GM23338 (cell line): ENCODE measurements around the gene CMC1. TPM values are rescaled to one million over a fixed set of nuclear protein-coding genes. Genes with fewer than 3 reads are reported as not detected.
A peak's percentile ranks its signal among the peaks of the same experiment; 100 is the strongest.

Experiments
- ATAC-seq: fragments of 200-7000 bp; cut with Tn5 transposase; 3 replicates; pipeline ENCODE4 v1.9.1; 2020
- DNase-seq: peaks from one replicate; pipeline ENCODE4 v3.0.0-alpha.2; 2015; ENCODE audit warnings: low spot score
- H2AFZ ChIP-seq: fragments of 200-600 bp; sonication (generic); 2 replicates; pipeline ENCODE4 v1.8.0; 2016; ENCODE audit warnings: antibody characterized with exemption, mild to moderate bottlenecking, moderate library complexity
- H3F3A ChIP-seq: fragments of 200-600 bp; sonication (generic); replicated peaks from 2 replicates; pipeline ENCODE4 v1.8.0; 2017; ENCODE audit warnings: antibody characterized with exemption, mixed run types, low read depth
- H3K27ac ChIP-seq: fragments of 200-600 bp; sonication (generic); 2 replicates; pipeline ENCODE4 v1.6.1; 2016; ENCODE audit warnings: low read depth
- H3K27me3 ChIP-seq: fragments of 200-600 bp; sonication (generic); 2 replicates; pipeline ENCODE4 v1.8.0; 2016; ENCODE audit warnings: mild to moderate bottlenecking, mixed run types, moderate library complexity; ENCODE audit not compliant: insufficient read depth
- H3K36me3 ChIP-seq: fragments of 200-600 bp; sonication (generic); 2 replicates; pipeline ENCODE4 v1.8.0; 2016; ENCODE audit warnings: mild to moderate bottlenecking; ENCODE audit not compliant: insufficient read depth
- H3K4me1 ChIP-seq: fragments of 200-600 bp; sonication (generic); 2 replicates; pipeline ENCODE4 v1.8.0; 2016; ENCODE audit warnings: mild to moderate bottlenecking, moderate library complexity; ENCODE audit not compliant: insufficient read depth
- H3K4me2 ChIP-seq: fragments of 200-600 bp; sonication (generic); 2 replicates; pipeline ENCODE4 v1.7.1; 2017; ENCODE audit warnings: mixed run types
- H3K4me3 ChIP-seq: fragments of 200-600 bp; sonication (generic); 2 replicates; pipeline ENCODE4 v1.6.1; 2016; ENCODE audit warnings: mixed run types
- H3K79me2 ChIP-seq: fragments of 200-600 bp; sonication (generic); replicated peaks from 2 replicates; pipeline ENCODE4 v1.8.0; 2017; ENCODE audit warnings: mild to moderate bottlenecking; ENCODE audit not compliant: insufficient read depth
- H3K9me2 ChIP-seq: fragments of 200-600 bp; sonication (generic); 2 replicates; pipeline ENCODE4 v1.8.0; 2017; ENCODE audit not compliant: insufficient read depth
- H4K20me1 ChIP-seq: fragments of 200-600 bp; sonication (generic); replicated peaks from 2 replicates; pipeline ENCODE4 v1.8.0; 2017; ENCODE audit warnings: mild to moderate bottlenecking; ENCODE audit not compliant: insufficient read depth
- H3K27ac Mint-ChIP-seq: 2 replicates; pipeline ENCODE4 v1.8.0; 2020; ENCODE audit warnings: inconsistent platforms, mild to moderate bottlenecking, moderate library complexity, mixed read lengths
- H3K27me3 Mint-ChIP-seq: 3 replicates; pipeline ENCODE4 v1.8.0; 2022; ENCODE audit warnings: low read depth, mild to moderate bottlenecking, moderate library complexity, mixed read lengths, inconsistent platforms; ENCODE audit not compliant: insufficient read depth, poor library complexity
- H3K36me3 Mint-ChIP-seq: 3 replicates; pipeline ENCODE4 v1.8.0; 2021; ENCODE audit warnings: low read depth, mild to moderate bottlenecking, inconsistent platforms, moderate library complexity, mixed read lengths
- H3K4me1 Mint-ChIP-seq: 3 replicates; pipeline ENCODE4 v1.8.0; 2020; ENCODE audit warnings: mild to moderate bottlenecking, inconsistent platforms, mixed read lengths
- H3K4me3 Mint-ChIP-seq: 3 replicates; pipeline ENCODE4 v1.8.0; 2021; ENCODE audit warnings: moderate library complexity, mild to moderate bottlenecking, inconsistent platforms, mixed read lengths
- H3K9me3 Mint-ChIP-seq: 3 replicates; pipeline ENCODE4 v1.8.0; 2020; ENCODE audit warnings: moderate library complexity, mild to moderate bottlenecking, inconsistent platforms, mixed read lengths
- CREB1 ChIP-seq: fragments of 250-450 bp; sonication (Bioruptor Pico); IDR thresholded peaks from 2 replicates; pipeline ENCODE4 v1.5.0; 2020; ENCODE audit warnings: low read depth, mild to moderate bottlenecking, moderate library complexity
- EZH2 ChIP-seq: fragments of 200-600 bp; sonication (generic); IDR thresholded peaks from one replicate; pipeline ENCODE4 v1.8.0; 2017; ENCODE audit warnings: antibody characterized with exemption, mild to moderate bottlenecking, low read depth; ENCODE audit not compliant: unreplicated experiment
- EZH2phosphoT487 ChIP-seq: fragments of 200-600 bp; sonication (generic); IDR thresholded peaks from one replicate; pipeline ENCODE4 v1.8.1; 2018; ENCODE audit warnings: antibody characterized with exemption; ENCODE audit not compliant: unreplicated experiment
- JUNB ChIP-seq: IDR thresholded peaks from one replicate; pipeline ENCODE4 v1.6.1; 2016; ENCODE audit warnings: antibody characterized with exemption; ENCODE audit not compliant: unreplicated experiment
- NANOG ChIP-seq: IDR thresholded peaks from 2 replicates; pipeline ENCODE4 v1.6.1; 2016; ENCODE audit warnings: antibody characterized with exemption, borderline replicate concordance
- POLR2AphosphoS5 ChIP-seq: IDR thresholded peaks from 2 replicates; pipeline ENCODE4 v1.6.1; 2016; ENCODE audit warnings: antibody characterized with exemption, low read depth
- STAT1 ChIP-seq: IDR thresholded peaks from one replicate; pipeline ENCODE4 v1.6.1; 2016; ENCODE audit warnings: antibody characterized with exemption; ENCODE audit not compliant: unreplicated experiment
- ZNF331 ChIP-seq: fragments of 250-450 bp; sonication (Bioruptor Pico); IDR thresholded peaks from 2 replicates; pipeline ENCODE4 v1.5.0; 2020; ENCODE audit warnings: low read depth, mild to moderate bottlenecking, moderate library complexity
- polyA plus RNA-seq: library from polyadenylated mRNA; unstranded; fragments of >200 nt; fragmentation: Nextera tagmentation; extraction: Ambion mirVana; gene quantifications from 2 replicates; pipeline ENCODE4 v1.2.1, GENCODE V29; 2016
- total RNA-seq: library from RNA; depleted of rRNA; stranded (reverse); fragments of >200 nt; shearing (Covaris generic); gene quantifications from 2 replicates; pipeline ENCODE4 v1.2.3, GENCODE V29; 2014
- TF ChIP-seq, protein P1 (sequence below): fragments of 250-450 bp; sonication (Bioruptor Pico); IDR thresholded peaks from 2 replicates; pipeline ENCODE4 v1.5.0; 2020; ENCODE audit warnings: mild to moderate bottlenecking, moderate library complexity
- TF ChIP-seq, protein P2 (sequence below), 2 experiments: fragments of 200-600 bp in 1 of 2; sonication (generic) in 1 of 2; conservative IDR thresholded peaks; 2 replicates each; pipeline versions ENCODE4 v1.5.1 to v1.6.1; 2016 to 2017; ENCODE audit warnings: antibody characterized with exemption in 2 of 2, low read depth in 2 of 2, mild to moderate bottlenecking in 2 of 2, moderate library complexity in 1 of 2

Gene CMC1
- total and polyA plus RNA-seq, 2 experiments from 2014 or later = 9.2 to 144 TPM

DNA sequence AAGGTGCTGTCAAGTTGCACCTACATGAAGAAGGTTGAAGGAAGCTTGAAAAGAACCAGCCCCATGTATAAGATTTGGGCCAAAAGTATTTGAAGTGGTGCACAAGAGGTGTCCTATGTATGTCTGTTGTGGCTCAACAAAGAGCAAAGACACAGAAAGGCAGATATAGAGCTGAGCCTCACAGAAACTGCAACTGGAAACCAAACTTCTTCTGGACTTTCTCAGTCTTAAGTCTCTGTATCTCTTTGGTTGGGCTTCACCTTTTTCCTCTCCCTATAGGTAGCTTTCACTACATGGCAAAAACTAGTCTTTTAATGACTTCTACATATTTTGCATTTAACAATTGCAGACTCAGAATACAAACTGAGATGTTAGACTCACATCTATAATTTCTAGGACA lies 8.8 kb upstream of the CMC1 start:
- H3K79me2 ChIP-seq = no peaks in the 10 kb centered on the region
- Mint-ChIP-seq H3K4me3 (no peak overlapping the region), H3K4me1 (peaks cover 3% of the 10 kb centered on the region; the same call in 2 of the 3 replicates), H3K27me3 (no peaks in the 10 kb centered on the region), H3K27ac (no peak overlapping the region), H3K9me3 (no peaks in the 10 kb centered on the region), H3K36me3 (no peaks in the 10 kb centered on the region)
- no peaks in the 10 kb centered on the region for H3F3A ChIP-seq
- ATAC-seq (no peak), DNase-seq (no peak)
- no peaks in the 10 kb centered on the region for H4K20me1 ChIP-seq
- H3K36me3 ChIP-seq = no peaks in the 10 kb centered on the region
- no peak for TF ChIP-seq EZH2phosphoT487
- H3K9me2 ChIP-seq = peaks cover 6% of the 10 kb centered on the region; the same call in 1 of the 2 replicates
- no peaks in the 10 kb centered on the region for H3K27me3 ChIP-seq
- H3K27ac ChIP-seq = no peak overlapping the region
- H2AFZ ChIP-seq = no peak overlapping the region
- no peak overlapping the region for H3K4me2 ChIP-seq
- H3K4me3 ChIP-seq = no peak overlapping the region
- H3K4me1 ChIP-seq = no peaks in the 10 kb centered on the region

DNA sequence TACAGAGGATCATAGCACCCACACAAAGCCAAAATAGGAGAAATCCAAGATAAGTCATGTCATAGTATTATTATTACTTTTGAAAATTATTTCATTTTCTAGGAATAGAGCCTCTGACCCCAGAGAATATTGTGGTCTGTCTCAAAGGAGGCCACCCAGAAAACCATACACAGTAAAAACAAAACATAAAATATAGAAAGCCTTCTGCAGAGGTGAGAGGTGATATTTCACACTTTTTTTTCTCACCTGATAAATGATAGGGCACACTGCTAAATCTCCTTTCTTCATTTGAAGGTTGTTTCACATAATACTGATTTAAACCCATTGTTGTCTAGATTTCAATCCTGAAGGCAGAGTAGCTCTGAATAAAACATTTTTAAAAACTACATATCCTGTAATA lies 7.0 kb upstream of the CMC1 start:
- ATAC-seq (no peak), DNase-seq (no peak)
- peaks cover 18% of the 10 kb centered on the region for H3K4me1 Mint-ChIP-seq
- Histone ChIP-seq H3K79me2 (no peaks in the 10 kb centered on the region), H3K36me3 (no peaks in the 10 kb centered on the region), H3K9me2 (peaks cover 6% of the 10 kb centered on the region; the same call in 1 of the 2 replicates), H3K27ac (no peak overlapping the region), H3K27me3 (no peaks in the 10 kb centered on the region), H3K4me3 (no peak overlapping the region), H3K4me1 (peaks cover 3% of the 10 kb centered on the region; the same call in 1 of the 2 replicates), H4K20me1 (no peaks in the 10 kb centered on the region), H3K4me2 (no peak overlapping the region), H2AFZ (no peak overlapping the region), H3F3A (no peaks in the 10 kb centered on the region)
- H3K27ac Mint-ChIP-seq = no peak overlapping the region
- no peak for TF ChIP-seq NANOG
- H3K4me3 Mint-ChIP-seq = no peak overlapping the region
- H3K36me3 Mint-ChIP-seq = no peaks in the 10 kb centered on the region
- no peaks in the 10 kb centered on the region for H3K27me3 Mint-ChIP-seq
- H3K9me3 Mint-ChIP-seq = no peaks in the 10 kb centered on the region

DNA sequence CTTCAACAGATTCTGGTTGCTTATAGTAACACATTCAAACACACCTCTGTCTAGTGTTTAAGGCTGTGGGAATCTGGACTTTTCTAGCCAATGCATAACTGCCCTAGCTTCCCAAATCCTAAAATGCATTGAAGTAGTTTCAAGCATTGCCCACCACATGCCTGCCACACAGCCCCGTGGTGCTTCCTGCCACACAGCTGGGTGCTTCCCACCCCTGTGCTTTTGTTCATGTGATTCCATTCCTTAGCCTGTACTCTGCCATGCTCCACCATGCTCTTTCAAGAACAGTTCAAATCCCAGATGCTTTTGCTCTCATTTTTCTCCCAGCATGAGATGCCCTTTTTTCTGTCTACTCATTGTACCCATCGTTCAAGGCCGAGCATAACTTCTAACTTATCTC lies 2.3 kb upstream of the CMC1 start:
- Mint-ChIP-seq H3K27ac (peak overlapping the region; percentile 33; the same call in 1 of the 2 replicates), H3K4me3 (no peak overlapping the region), H3K27me3 (peaks cover 2% of the 10 kb centered on the region), H3K4me1 (peaks cover 50% of the 10 kb centered on the region), H3K36me3 (peaks cover 6% of the 10 kb centered on the region; the same call in 2 of the 3 replicates), H3K9me3 (no peaks in the 10 kb centered on the region; the same call in 2 of the 3 replicates)
- Histone ChIP-seq H3F3A (no peaks in the 10 kb centered on the region), H4K20me1 (no peaks in the 10 kb centered on the region), H2AFZ (peak overlapping the region; percentile 13; the same call in 1 of the 2 replicates), H3K4me2 (no peak overlapping the region), H3K36me3 (no peaks in the 10 kb centered on the region), H3K27ac (no peak overlapping the region), H3K9me2 (no peaks in the 10 kb centered on the region), H3K79me2 (peaks cover 22% of the 10 kb centered on the region), H3K4me1 (peaks cover 20% of the 10 kb centered on the region), H3K4me3 (no peak overlapping the region), H3K27me3 (no peaks in the 10 kb centered on the region)
- ATAC-seq (no peak), DNase-seq (no peak)
- TF ChIP-seq NANOG (no peak), CREB1 (CRISPR knock-in tag) (no peak), EZH2 (no peak), JUNB (no peak), STAT1 (no peak), POLR2AphosphoS5 (no peak), EZH2phosphoT487 (no peak), ZNF331 (CRISPR knock-in tag) (no peak)
- TF ChIP-seq, protein P1, sequence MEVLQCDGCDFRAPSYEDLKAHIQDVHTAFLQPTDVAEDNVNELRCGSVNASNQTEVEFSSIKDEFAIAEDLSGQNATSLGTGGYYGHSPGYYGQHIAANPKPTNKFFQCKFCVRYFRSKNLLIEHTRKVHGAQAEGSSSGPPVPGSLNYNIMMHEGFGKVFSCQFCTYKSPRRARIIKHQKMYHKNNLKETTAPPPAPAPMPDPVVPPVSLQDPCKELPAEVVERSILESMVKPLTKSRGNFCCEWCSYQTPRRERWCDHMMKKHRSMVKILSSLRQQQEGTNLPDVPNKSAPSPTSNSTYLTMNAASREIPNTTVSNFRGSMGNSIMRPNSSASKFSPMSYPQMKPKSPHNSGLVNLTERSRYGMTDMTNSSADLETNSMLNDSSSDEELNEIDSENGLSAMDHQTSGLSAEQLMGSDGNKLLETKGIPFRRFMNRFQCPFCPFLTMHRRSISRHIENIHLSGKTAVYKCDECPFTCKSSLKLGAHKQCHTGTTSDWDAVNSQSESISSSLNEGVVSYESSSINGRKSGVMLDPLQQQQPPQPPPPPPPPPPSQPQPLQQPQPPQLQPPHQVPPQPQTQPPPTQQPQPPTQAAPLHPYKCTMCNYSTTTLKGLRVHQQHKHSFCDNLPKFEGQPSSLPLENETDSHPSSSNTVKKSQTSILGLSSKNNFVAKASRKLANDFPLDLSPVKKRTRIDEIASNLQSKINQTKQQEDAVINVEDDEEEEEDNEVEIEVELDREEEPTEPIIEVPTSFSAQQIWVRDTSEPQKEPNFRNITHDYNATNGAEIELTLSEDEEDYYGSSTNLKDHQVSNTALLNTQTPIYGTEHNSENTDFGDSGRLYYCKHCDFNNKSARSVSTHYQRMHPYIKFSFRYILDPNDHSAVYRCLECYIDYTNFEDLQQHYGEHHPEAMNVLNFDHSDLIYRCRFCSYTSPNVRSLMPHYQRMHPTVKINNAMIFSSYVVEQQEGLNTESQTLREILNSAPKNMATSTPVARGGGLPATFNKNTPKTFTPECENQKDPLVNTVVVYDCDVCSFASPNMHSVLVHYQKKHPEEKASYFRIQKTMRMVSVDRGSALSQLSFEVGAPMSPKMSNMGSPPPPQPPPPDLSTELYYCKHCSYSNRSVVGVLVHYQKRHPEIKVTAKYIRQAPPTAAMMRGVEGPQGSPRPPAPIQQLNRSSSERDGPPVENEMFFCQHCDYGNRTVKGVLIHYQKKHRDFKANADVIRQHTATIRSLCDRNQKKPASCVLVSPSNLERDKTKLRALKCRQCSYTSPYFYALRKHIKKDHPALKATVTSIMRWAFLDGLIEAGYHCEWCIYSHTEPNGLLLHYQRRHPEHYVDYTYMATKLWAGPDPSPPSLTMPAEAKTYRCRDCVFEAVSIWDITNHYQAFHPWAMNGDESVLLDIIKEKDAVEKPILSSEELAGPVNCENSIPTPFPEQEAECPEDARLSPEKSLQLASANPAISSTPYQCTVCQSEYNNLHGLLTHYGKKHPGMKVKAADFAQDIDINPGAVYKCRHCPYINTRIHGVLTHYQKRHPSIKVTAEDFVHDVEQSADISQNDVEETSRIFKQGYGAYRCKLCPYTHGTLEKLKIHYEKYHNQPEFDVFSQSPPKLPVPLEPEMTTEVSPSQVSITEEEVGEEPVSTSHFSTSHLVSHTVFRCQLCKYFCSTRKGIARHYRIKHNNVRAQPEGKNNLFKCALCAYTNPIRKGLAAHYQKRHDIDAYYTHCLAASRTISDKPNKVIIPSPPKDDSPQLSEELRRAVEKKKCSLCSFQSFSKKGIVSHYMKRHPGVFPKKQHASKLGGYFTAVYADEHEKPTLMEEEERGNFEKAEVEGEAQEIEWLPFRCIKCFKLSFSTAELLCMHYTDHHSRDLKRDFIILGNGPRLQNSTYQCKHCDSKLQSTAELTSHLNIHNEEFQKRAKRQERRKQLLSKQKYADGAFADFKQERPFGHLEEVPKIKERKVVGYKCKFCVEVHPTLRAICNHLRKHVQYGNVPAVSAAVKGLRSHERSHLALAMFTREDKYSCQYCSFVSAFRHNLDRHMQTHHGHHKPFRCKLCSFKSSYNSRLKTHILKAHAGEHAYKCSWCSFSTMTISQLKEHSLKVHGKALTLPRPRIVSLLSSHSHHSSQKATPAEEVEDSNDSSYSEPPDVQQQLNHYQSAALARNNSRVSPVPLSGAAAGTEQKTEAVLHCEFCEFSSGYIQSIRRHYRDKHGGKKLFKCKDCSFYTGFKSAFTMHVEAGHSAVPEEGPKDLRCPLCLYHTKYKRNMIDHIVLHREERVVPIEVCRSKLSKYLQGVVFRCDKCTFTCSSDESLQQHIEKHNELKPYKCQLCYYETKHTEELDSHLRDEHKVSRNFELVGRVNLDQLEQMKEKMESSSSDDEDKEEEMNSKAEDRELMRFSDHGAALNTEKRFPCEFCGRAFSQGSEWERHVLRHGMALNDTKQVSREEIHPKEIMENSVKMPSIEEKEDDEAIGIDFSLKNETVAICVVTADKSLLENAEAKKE = no peak
- TF ChIP-seq, protein P2, sequence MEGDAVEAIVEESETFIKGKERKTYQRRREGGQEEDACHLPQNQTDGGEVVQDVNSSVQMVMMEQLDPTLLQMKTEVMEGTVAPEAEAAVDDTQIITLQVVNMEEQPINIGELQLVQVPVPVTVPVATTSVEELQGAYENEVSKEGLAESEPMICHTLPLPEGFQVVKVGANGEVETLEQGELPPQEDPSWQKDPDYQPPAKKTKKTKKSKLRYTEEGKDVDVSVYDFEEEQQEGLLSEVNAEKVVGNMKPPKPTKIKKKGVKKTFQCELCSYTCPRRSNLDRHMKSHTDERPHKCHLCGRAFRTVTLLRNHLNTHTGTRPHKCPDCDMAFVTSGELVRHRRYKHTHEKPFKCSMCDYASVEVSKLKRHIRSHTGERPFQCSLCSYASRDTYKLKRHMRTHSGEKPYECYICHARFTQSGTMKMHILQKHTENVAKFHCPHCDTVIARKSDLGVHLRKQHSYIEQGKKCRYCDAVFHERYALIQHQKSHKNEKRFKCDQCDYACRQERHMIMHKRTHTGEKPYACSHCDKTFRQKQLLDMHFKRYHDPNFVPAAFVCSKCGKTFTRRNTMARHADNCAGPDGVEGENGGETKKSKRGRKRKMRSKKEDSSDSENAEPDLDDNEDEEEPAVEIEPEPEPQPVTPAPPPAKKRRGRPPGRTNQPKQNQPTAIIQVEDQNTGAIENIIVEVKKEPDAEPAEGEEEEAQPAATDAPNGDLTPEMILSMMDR (conservative IDR thresholded peaks at IDR 0.05; ENCODE audit: low read depth in 2 of 2) = no peak
